Hematopoietic multipotent progenitor cell treated with erythropoietin and hydrocortisone succinate and interleukin-3 and kit ligand, for 8 days (in vitro differentiated cells): ENCODE results near the gene NR2F2.
"Not testable (repeated sequence)": the region's sequence is repeated elsewhere in the genome, so short reads cannot be mapped to it uniquely, and the experiment has no call there.

ENCODE experiments used
- DNase-seq: peaks from one replicate; pipeline ENCODE4 v3.0.0-alpha.2; 2015

NR2F2 gene

GRCh38 chr15:96374499-96374898 lies 44.0 kb downstream of the NR2F2 start:
- DNase-seq, result no peak

GRCh38 chr15:96379592-96379991 lies 49.1 kb downstream of the NR2F2 start:
- DNase-seq, result not testable (repeated sequence)

DNA sequence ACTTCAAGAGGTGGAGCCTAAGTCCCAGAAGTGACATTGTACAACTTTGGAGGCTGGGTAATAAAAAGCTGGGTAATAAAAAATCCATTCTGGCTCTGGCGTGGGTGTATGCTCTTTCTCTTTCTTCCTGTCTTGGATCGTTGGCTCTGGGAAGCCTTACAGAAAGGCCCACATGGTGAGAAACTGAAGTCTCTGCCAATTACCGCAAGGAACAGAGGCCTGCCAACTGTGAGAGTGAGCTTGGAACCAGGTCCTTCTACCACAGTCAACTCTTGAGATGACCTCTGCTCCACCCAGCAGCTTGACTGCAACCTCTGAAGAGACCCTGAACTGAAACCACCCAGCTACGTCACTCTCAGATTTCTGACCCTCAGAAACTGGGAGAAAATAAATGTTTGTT lies 51.0 kb downstream of the NR2F2 start:
- DNase-seq, result no peak

DNA sequence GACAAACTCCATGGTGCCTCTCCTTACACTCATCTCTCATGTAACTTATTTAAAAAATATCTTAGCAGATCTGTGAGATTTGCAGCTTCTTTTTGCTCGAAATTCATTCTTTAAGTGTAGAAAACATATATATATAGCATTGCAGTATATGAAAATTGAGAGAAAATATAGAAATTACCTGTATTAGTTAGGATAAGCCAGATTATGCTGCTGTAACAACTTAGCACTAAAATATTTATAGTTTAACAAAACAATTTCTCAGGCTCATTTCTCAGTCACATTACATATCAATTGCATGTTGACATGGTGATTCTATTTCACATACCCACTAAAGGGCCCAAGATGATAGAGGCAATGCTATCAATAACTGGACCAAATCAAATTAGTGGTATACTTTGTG lies 54.7 kb downstream of the NR2F2 start:
- DNase-seq, result no peak

DNA sequence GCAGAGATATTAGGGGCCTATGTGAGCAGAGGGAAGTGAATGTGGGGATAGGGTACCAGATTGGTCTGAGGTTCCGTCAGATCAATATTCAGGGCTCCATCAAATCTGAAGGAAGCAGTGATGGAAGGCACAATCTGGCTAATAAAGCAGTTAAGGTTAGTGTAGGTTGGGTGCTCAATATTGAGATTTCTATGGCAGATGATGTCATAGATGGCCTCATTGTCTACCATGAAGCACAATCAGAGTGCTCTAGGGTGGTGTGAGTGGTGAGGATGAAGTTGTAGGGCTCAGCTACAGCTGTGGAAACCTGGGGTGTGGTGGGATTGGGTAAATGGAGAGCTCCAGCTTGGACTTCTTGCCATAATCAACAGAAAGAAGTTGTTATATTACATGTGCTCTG lies 58.2 kb downstream of the NR2F2 start:
- DNase-seq, result no peak
